Measurements from ENCODE around the gene CAMK1D.

Gene CAMK1D

GRCh38 chr10:12583891-12584595 lies 234.7 kb downstream of the CAMK1D start:
- in situ Hi-C loops (cut with HindIII; ENCODE audit: low sequenced_read_pairs), result no loop called here
- H3K4me3 ChIP-seq (ENCODE audit: low read depth, low read length), result no peak overlapping the region
- no peak for DNase-seq (ENCODE audit: low read depth)
- TF ChIP-seq CTCF (IDR thresholded peaks at IDR 0.05; ENCODE audit: low read depth, low read length, missing control alignments), result no peak

GRCh38 chr10:12586741-12587140 lies 237.4 kb downstream of the CAMK1D start:
- H3K4me3 ChIP-seq (ENCODE audit: low read depth, low read length), result no peak overlapping the region
- TF ChIP-seq CTCF (IDR thresholded peaks at IDR 0.05; ENCODE audit: low read depth, low read length, missing control alignments), result no peak
- in situ Hi-C loops (cut with HindIII; ENCODE audit: low sequenced_read_pairs), result no loop called here
- DNase-seq (ENCODE audit: low read depth), result no peak

- TF ChIP-seq CTCF (IDR thresholded peaks at IDR 0.05; ENCODE audit: low read depth, low read length, missing control alignments), result no peak
- in situ Hi-C loops (cut with HindIII; ENCODE audit: low sequenced_read_pairs), result no loop called here
Observed at GRCh38 chr10:12587451-12587888, 238.1 kb downstream of the CAMK1D start.

GRCh38 chr10:12588091-12588860 lies 238.9 kb downstream of the CAMK1D start:
- in situ Hi-C loops (cut with HindIII; ENCODE audit: low sequenced_read_pairs), result no loop called here
- DNase-seq (ENCODE audit: low read depth), result no peak

More at GRCh38 chr10:12587451-12587888, 238.1 kb downstream of the CAMK1D start:
- no peak overlapping the region for H3K4me3 ChIP-seq (ENCODE audit: low read depth, low read length)
- DNase-seq (ENCODE audit: low read depth), result no peak

GRCh38 chr10:12589291-12589690 lies 239.9 kb downstream of the CAMK1D start:
- no peak for DNase-seq (ENCODE audit: low read depth)
- no peak for TF ChIP-seq CTCF (IDR thresholded peaks at IDR 0.05; ENCODE audit: low read depth, low read length, missing control alignments)
- H3K4me3 ChIP-seq (ENCODE audit: low read depth, low read length), result no peak overlapping the region
- in situ Hi-C loops (cut with HindIII; ENCODE audit: low sequenced_read_pairs), result no loop called here

More at GRCh38 chr10:12588091-12588860, 238.9 kb downstream of the CAMK1D start:
- H3K4me3 ChIP-seq (ENCODE audit: low read depth, low read length), result no peak overlapping the region
- no peak for TF ChIP-seq CTCF (IDR thresholded peaks at IDR 0.05; ENCODE audit: low read depth, low read length, missing control alignments)

GRCh38 chr10:12589791-12590190 lies 240.4 kb downstream of the CAMK1D start:
- no peak overlapping the region for H3K4me3 ChIP-seq (ENCODE audit: low read depth, low read length)
- DNase-seq (ENCODE audit: low read depth), result no peak
- in situ Hi-C loops (cut with HindIII; ENCODE audit: low sequenced_read_pairs), result no loop called here
- no peak for TF ChIP-seq CTCF (IDR thresholded peaks at IDR 0.05; ENCODE audit: low read depth, low read length, missing control alignments)

Data from astrocyte of the cerebellum (primary cell).